ENCODE measurements around the gene HES6.

DNA sequence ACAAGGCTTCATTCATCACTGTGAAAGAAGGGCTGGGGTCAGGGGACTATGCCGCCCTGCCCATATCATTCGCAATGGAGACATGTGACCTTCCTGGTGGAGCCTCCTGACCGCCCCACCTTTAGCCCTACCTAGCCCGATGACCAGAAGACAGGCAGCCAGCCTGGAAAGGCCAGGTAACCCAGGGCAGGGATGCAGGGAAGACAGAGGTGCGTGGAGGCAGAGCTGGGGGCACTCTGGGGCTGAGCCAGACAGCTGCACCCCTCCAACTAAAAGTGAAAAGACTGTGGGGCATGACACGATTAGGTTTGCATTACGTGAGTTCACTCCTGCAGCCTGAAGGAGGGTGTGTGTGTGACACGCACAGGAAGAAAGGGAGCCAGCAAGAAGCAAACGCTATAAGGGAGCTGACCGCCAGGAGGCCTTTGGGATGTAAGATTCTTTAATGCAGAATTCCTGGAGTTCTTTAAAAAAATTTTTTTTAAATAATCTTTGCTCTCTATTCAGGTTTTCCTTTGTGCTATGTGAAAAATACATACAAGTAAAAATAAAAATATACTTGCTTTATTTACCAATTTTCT is 3.7 kb upstream of the HES6 start:
- TF ChIP-seq CTCF (conservative IDR thresholded peaks at IDR 0.05; ENCODE audit: low read length) (no peak), EZH2phosphoT487 (IDR thresholded peaks at IDR 0.05; ENCODE audit: borderline replicate concordance) (no peak)

Measured in Loucy (cell line).